GM19397 (cell line): Measurements from ENCODE around the gene ASMT.
"Not testable (repeated sequence)": the region's sequence is repeated elsewhere in the genome, so short reads cannot be mapped to it uniquely, and the experiment has no call there.

Experiments used
- ATAC-seq: cut with Tn5 transposase; IDR thresholded peaks from one replicate; pipeline ENCODE4 v1.9.1; 2021; ENCODE audit warnings: mild to moderate bottlenecking, moderate library complexity; ENCODE audit not compliant: unreplicated experiment

The ASMT gene

GRCh38 chrX:1614927-1615326 is at the start of gene ASMT:
TSS of gene ASMT (plus strand) at chrX:1615059. CDS start at chrX:1615200, 141 bp downstream.
- ATAC-seq: no peak

- not testable (repeated sequence) for ATAC-seq
Observed at GRCh38 chrX:1574181-1574580, 40.7 kb upstream of the ASMT start.

GRCh38 chrX:1576201-1576992 is 38.5 kb upstream of the ASMT start:
- no peak for ATAC-seq

- ATAC-seq: no peak
Observed at GRCh38 chrX:1577845-1578244, 37.0 kb upstream of the ASMT start.

- ATAC-seq: no peak
Observed at GRCh38 chrX:1578511-1579173, 36.2 kb upstream of the ASMT start.

GRCh38 chrX:1581132-1581531 is 33.7 kb upstream of the ASMT start:
- no peak for ATAC-seq

- no peak for ATAC-seq
Observed at GRCh38 chrX:1582686-1583437, 32.0 kb upstream of the ASMT start.

- ATAC-seq: no peak
Observed at GRCh38 chrX:1584237-1585011, 30.4 kb upstream of the ASMT start.

- ATAC-seq: no peak
Observed at GRCh38 chrX:1587161-1587560, 27.7 kb upstream of the ASMT start.

- ATAC-seq: no peak
Observed at GRCh38 chrX:1589356-1590130, 25.3 kb upstream of the ASMT start.

- peak; percentile 94 for ATAC-seq
Observed at GRCh38 chrX:1591102-1591862, 23.6 kb upstream of the ASMT start, which contains the start of gene AKAP17A. TSS of gene AKAP17A (plus strand) at chrX:1591604. CDS start at chrX:1593463, 1,859 bp downstream.

- peak; percentile 4 for ATAC-seq
Observed at GRCh38 chrX:1591863-1592469, 22.9 kb upstream of the ASMT start.

- ATAC-seq: peak; percentile 36
Observed at GRCh38 chrX:1592470-1593142, 22.3 kb upstream of the ASMT start.

- ATAC-seq: no peak
Observed at GRCh38 chrX:1593286-1594271, 21.3 kb upstream of the ASMT start.

GRCh38 chrX:1595711-1596060 is 19.2 kb upstream of the ASMT start:
- ATAC-seq: no peak

GRCh38 chrX:1596676-1597344 is 18.0 kb upstream of the ASMT start:
- ATAC-seq: no peak
